Body of pancreas (tissue), 4 donors: Measurements from ENCODE around the gene PCSK1. TPM values are rescaled to one million over a fixed set of nuclear protein-coding genes. Genes with fewer than 3 reads are reported as not detected.

Experiments used
- ATAC-seq: fragments of 150-250 bp; one replicate; pipeline ENCODE4 v1.9.1; 2016
- DNase-seq, 4 donors: peaks; one replicate each; pipeline ENCODE4 v3.0.0-alpha.2; 2019
- H3K27ac ChIP-seq, 4 donors: fragments of 200-600 bp; sonication (generic); 1 replicate in 3 of 4; 2 replicates in 1 of 4; pipeline versions ENCODE4 v1.5.1 to v1.6.1; 2016 to 2019; ENCODE audit warnings: mild to moderate bottlenecking in 1 of 4, mixed read lengths in 1 of 4, moderate library complexity in 1 of 4
- H3K27me3 ChIP-seq, 2 donors: fragments of 200-600 bp; sonication (generic); one replicate each; pipeline ENCODE4 v1.6.0; 2016; ENCODE audit warnings: mild to moderate bottlenecking in 1 of 2
- H3K36me3 ChIP-seq, 2 donors: fragments of 200-600 bp; sonication (generic); replicated peaks in 1 of 2; 2 replicates each; pipeline ENCODE4 v1.5.1; 2016; ENCODE audit warnings: low read depth in 2 of 2; ENCODE audit not compliant: insufficient read depth in 1 of 2
- H3K4me1 ChIP-seq: fragments of 200-600 bp; sonication (generic); one replicate; pipeline ENCODE4 v1.6.0; 2016
- H3K4me3 ChIP-seq, 2 donors: fragments of 200-600 bp; sonication (generic); 1 replicate in 1 of 2; 2 replicates in 1 of 2; pipeline ENCODE4 v1.5.1; 2016 to 2019
- H3K9me3 ChIP-seq, 3 donors: fragments of 200-600 bp; sonication (generic); 1 replicate in 2 of 3; 2 replicates in 1 of 3; pipeline ENCODE4 v1.5.1; 2016
- POLR2A ChIP-seq, 3 donors: fragments of 450-650 bp; IDR thresholded peaks; one replicate each; pipeline ENCODE4 v1.6.1; 2016; ENCODE audit warnings: antibody characterized with exemption in 3 of 3, mild to moderate bottlenecking in 2 of 3
- WGBS, 2 donors: methylation state at CpG; one replicate each; pipeline ENCODE4 v1.1.5; 2017; 5-methylcytosine and 5-hydroxymethylcytosine counted together
- intact Hi-C: fragments of 100-400 bp; cut with DNase I; formaldehyde crosslinking; loops from one replicate; pipeline ENCODE4 v1.15.1; 2023
- total RNA-seq, 2 donors: library from RNA; depleted of rRNA; stranded (reverse); fragments of >200 nt; gene quantifications; one replicate each; pipeline ENCODE4 v1.1.0, GENCODE V29; 2016
- TF ChIP-seq, protein P1 (sequence below), 7 experiments: fragments of 450-650 bp in 4 of 7; fragments of 200-600 bp in 3 of 7; sonication (generic) in 3 of 7; IDR thresholded peaks; one replicate each; pipeline ENCODE4 v1.5.1; 2016 to 2019; ENCODE audit warnings: antibody characterized with exemption in 7 of 7

The PCSK1 gene
- total RNA-seq, 2 donors from 2014 or later, result 7.5 to 7.9 TPM

DNA sequence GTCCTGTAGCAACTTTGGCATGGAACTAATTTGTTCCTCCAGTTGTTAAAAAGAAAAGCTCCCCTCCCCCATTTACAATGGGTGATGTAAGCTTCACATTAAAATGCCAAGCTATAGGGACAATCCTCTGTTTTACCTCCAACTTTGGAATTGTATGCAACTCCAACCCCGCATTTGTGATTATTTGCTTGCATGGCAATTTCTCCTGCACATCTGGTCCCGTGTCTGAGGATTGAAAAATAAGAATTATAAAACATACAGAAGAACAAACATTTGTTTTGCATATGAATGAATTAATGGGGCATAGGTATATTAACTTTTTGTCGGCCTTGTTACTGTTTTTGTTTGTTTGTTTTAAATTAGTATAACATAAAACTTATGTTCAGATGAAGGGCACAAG, 17.2 kb downstream of the PCSK1 start:
- ATAC-seq, result no peak
- no peaks in the 10 kb centered on the region for H3K27me3 ChIP-seq
- intact Hi-C loops, result no loop called here

GRCh38 chr5:96412868-96413449, 20.1 kb downstream of the PCSK1 start:
- H3K27ac ChIP-seq, result no peak overlapping the region
- no peak for DNase-seq

More for the DNA sequence above, 17.2 kb downstream of the PCSK1 start:
- no peak for DNase-seq
- H3K36me3 ChIP-seq, result no peaks in the 10 kb centered on the region
- no peak overlapping the region for H3K4me3 ChIP-seq
- H3K27ac ChIP-seq, result no peak overlapping the region
- 82 to 90% methylated on average over 3 of the region's 3 CpGs for WGBS, 2 donors
- no peaks in the 10 kb centered on the region for H3K4me1 ChIP-seq
- no peaks in the 10 kb centered on the region for H3K9me3 ChIP-seq
- TF ChIP-seq POLR2A (IDR thresholded peaks at IDR 0.05), result no peak
- TF ChIP-seq, protein P1, sequence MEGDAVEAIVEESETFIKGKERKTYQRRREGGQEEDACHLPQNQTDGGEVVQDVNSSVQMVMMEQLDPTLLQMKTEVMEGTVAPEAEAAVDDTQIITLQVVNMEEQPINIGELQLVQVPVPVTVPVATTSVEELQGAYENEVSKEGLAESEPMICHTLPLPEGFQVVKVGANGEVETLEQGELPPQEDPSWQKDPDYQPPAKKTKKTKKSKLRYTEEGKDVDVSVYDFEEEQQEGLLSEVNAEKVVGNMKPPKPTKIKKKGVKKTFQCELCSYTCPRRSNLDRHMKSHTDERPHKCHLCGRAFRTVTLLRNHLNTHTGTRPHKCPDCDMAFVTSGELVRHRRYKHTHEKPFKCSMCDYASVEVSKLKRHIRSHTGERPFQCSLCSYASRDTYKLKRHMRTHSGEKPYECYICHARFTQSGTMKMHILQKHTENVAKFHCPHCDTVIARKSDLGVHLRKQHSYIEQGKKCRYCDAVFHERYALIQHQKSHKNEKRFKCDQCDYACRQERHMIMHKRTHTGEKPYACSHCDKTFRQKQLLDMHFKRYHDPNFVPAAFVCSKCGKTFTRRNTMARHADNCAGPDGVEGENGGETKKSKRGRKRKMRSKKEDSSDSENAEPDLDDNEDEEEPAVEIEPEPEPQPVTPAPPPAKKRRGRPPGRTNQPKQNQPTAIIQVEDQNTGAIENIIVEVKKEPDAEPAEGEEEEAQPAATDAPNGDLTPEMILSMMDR (IDR thresholded peaks at IDR 0.05), result no peak

GRCh38 chr5:96410013-96410412, 23.0 kb downstream of the PCSK1 start:
- Histone ChIP-seq H3K27ac (no peak overlapping the region), H3K36me3 (no peaks in the 10 kb centered on the region), H3K4me3 (no peak overlapping the region), H3K4me1 (no peaks in the 10 kb centered on the region), H3K9me3 (no peaks in the 10 kb centered on the region), H3K27me3 (no peaks in the 10 kb centered on the region)
- 87 to 93% methylated on average over 7 of the region's 7 CpGs for WGBS, 2 donors
- DNase-seq, result no peak
- TF ChIP-seq, protein P1 (IDR thresholded peaks at IDR 0.05), result no peak
- no peak for TF ChIP-seq POLR2A (IDR thresholded peaks at IDR 0.05)
- intact Hi-C loops, result no loop called here
- ATAC-seq, result no peak

More at GRCh38 chr5:96412868-96413449, 20.1 kb downstream of the PCSK1 start:
- H3K4me1 ChIP-seq, result no peaks in the 10 kb centered on the region
- TF ChIP-seq POLR2A (IDR thresholded peaks at IDR 0.05), result no peak
- TF ChIP-seq, protein P1 (IDR thresholded peaks at IDR 0.05), result no peak
- WGBS, 2 donors, result 86 to 94% methylated on average over 3 of the region's 3 CpGs
- ATAC-seq, result no peak
- H3K27me3 ChIP-seq, result no peaks in the 10 kb centered on the region
- H3K9me3 ChIP-seq, result no peaks in the 10 kb centered on the region
- intact Hi-C loops, result no loop called here
- H3K4me3 ChIP-seq, result no peak overlapping the region
- H3K36me3 ChIP-seq, result no peaks in the 10 kb centered on the region

DNA sequence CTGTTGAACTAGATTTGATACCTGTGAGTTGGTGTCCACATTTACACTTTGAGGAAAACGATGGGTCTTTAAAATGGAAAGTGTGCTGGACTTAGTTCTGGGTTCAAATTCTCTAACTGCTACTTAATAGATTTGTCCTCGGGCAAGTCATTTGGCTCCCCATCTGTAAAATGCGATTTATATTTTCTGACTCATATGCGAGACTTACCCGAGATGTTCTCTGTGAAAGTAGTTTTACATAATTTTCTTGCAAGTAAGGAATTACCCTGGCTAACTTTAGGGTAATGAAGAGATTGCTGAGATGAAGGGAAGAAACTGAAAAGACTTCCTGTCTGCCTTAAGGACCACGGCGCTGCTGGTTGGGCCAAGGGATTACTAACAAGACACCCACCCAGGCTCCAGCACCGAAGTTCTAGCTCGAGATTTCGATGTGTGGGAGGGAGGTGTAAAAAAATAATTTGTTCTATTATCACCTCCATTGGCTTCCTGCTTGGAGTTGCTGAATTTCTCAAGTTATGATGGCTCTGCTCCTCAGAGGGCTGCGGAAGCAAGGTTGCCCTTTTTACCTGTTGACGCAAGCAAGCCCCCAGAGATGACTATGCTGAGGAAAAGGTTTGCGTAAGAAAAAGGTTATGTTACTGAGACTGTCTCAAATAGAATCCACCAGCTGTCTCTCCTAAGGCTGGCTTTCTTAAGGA, 24.1 kb downstream of the PCSK1 start:
- H3K36me3 ChIP-seq, result no peaks in the 10 kb centered on the region
- no peak for TF ChIP-seq POLR2A (IDR thresholded peaks at IDR 0.05)
- TF ChIP-seq, protein P1 (IDR thresholded peaks at IDR 0.05), result no peak
- WGBS, 2 donors, result 83 to 88% methylated on average over 13 of the region's 13 CpGs
- H3K4me3 ChIP-seq, result no peak overlapping the region
- H3K9me3 ChIP-seq, result no peaks in the 10 kb centered on the region
- intact Hi-C loops, result no loop called here
- no peak for DNase-seq
- no peaks in the 10 kb centered on the region for H3K27me3 ChIP-seq
- ATAC-seq, result no peak
- no peaks in the 10 kb centered on the region for H3K4me1 ChIP-seq
- H3K27ac ChIP-seq, result no peak overlapping the region
